Endodermal cell (in vitro differentiated cells): ENCODE measurements around the gene MUC22. TPM values are rescaled to one million over a fixed set of nuclear protein-coding genes. Genes with fewer than 3 reads are reported as not detected.

Source experiments
- DNase-seq: peaks from one replicate; pipeline ENCODE4 v3.0.0-alpha.2; 2017
- H3K27ac ChIP-seq: 2 replicates; pipeline ENCODE4 v1.5.1; 2013; ENCODE audit warnings: mild to moderate bottlenecking, low read depth, low read length, moderate library complexity
- H3K27me3 ChIP-seq: 2 replicates; pipeline ENCODE4 v1.6.1; 2013; ENCODE audit warnings: mild to moderate bottlenecking, low read length, moderate library complexity; ENCODE audit not compliant: insufficient read depth, control insufficient read depth, poor library complexity, severe bottlenecking
- H3K36me3 ChIP-seq: 2 replicates; pipeline ENCODE4 v1.7.0; 2013; ENCODE audit warnings: mild to moderate bottlenecking, low read length, moderate library complexity; ENCODE audit not compliant: control insufficient read depth, insufficient read depth
- H3K4me1 ChIP-seq: one replicate; pipeline ENCODE4 v1.7.0; 2013; ENCODE audit warnings: low read length; ENCODE audit not compliant: control insufficient read depth, insufficient read depth
- H3K4me3 ChIP-seq: 2 replicates; pipeline ENCODE4 v1.5.1; 2013; ENCODE audit warnings: mild to moderate bottlenecking, low read length, moderate library complexity
- H3K9ac ChIP-seq: 2 replicates; pipeline ENCODE4 v1.6.1; 2013; ENCODE audit warnings: mild to moderate bottlenecking, low read length, moderate library complexity; ENCODE audit not compliant: poor library complexity, severe bottlenecking; ENCODE audit errors: extremely low read depth
- H3K9me3 ChIP-seq: 2 replicates; pipeline ENCODE4 v1.6.1; 2013; ENCODE audit warnings: mild to moderate bottlenecking, low read length, moderate library complexity; ENCODE audit not compliant: control insufficient read depth
- H3K27ac Mint-ChIP-seq: 2 replicates; pipeline ENCODE4 v1.8.0; 2020; ENCODE audit warnings: mixed read lengths
- H3K27me3 Mint-ChIP-seq: 2 replicates; pipeline ENCODE4 v1.8.0; 2021; ENCODE audit warnings: mild to moderate bottlenecking, mixed read lengths; ENCODE audit not compliant: insufficient read depth
- H3K36me3 Mint-ChIP-seq: 2 replicates; pipeline ENCODE4 v1.8.0; 2020; ENCODE audit warnings: low read depth, mixed read lengths
- H3K4me1 Mint-ChIP-seq: 2 replicates; pipeline ENCODE4 v1.8.0; 2020; ENCODE audit warnings: mixed read lengths
- H3K4me3 Mint-ChIP-seq: 2 replicates; pipeline ENCODE4 v1.8.0; 2020; ENCODE audit warnings: mild to moderate bottlenecking, moderate library complexity, mixed read lengths
- H3K9me3 Mint-ChIP-seq: 2 replicates; pipeline ENCODE4 v1.8.0; 2020; ENCODE audit warnings: mild to moderate bottlenecking, mixed read lengths
- WGBS, 2 experiments: methylation state at CpG; one replicate each; pipeline versions ENCODE4 v1.1.5 to v1.1.7; 2013; ENCODE audit warnings: missing lambda C conversion rate in 2 of 2, mixed read lengths in 1 of 2; ENCODE audit not compliant: insufficient coverage in 1 of 2, insufficient read length in 1 of 2; 5-methylcytosine and 5-hydroxymethylcytosine counted together
- total RNA-seq, 2 donors: library from RNA; stranded (reverse); fragmentation: NEBNext Ultra II Directional in 1 of 2; extraction: Animal tissue kit (Norgen Biotek cat#: 25700) in 1 of 2; gene quantifications; 2 replicates in 1 of 2; 3 replicates in 1 of 2; pipeline ENCODE4 v1.2.1, GENCODE V29; 2021
- TF ChIP-seq, protein P1 (sequence below): fragments of 200-600 bp; sonication (generic); conservative IDR thresholded peaks from 2 replicates; pipeline ENCODE4 v1.5.0; 2021; ENCODE audit warnings: antibody characterized with exemption, mild to moderate bottlenecking

Gene MUC22
- total RNA-seq, 2 donors from 2014 or later = not detected

GRCh38 chr6:31075528-31075927, 65.3 kb downstream of the MUC22 start:
- no peak for DNase-seq
- no peaks in the 10 kb centered on the region for H3K36me3 Mint-ChIP-seq
- no peak overlapping the region for H3K4me3 Mint-ChIP-seq
- H3K36me3 ChIP-seq = no peaks in the 10 kb centered on the region
- no peak overlapping the region for H3K9ac ChIP-seq
- no peaks in the 10 kb centered on the region for H3K9me3 ChIP-seq
- no peak overlapping the region for H3K4me3 ChIP-seq
- H3K4me1 Mint-ChIP-seq = peaks cover 10% of the 10 kb centered on the region
- H3K9me3 Mint-ChIP-seq = no peaks in the 10 kb centered on the region
- TF ChIP-seq, protein P1, sequence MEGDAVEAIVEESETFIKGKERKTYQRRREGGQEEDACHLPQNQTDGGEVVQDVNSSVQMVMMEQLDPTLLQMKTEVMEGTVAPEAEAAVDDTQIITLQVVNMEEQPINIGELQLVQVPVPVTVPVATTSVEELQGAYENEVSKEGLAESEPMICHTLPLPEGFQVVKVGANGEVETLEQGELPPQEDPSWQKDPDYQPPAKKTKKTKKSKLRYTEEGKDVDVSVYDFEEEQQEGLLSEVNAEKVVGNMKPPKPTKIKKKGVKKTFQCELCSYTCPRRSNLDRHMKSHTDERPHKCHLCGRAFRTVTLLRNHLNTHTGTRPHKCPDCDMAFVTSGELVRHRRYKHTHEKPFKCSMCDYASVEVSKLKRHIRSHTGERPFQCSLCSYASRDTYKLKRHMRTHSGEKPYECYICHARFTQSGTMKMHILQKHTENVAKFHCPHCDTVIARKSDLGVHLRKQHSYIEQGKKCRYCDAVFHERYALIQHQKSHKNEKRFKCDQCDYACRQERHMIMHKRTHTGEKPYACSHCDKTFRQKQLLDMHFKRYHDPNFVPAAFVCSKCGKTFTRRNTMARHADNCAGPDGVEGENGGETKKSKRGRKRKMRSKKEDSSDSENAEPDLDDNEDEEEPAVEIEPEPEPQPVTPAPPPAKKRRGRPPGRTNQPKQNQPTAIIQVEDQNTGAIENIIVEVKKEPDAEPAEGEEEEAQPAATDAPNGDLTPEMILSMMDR = no peak
- H3K27ac Mint-ChIP-seq = no peak overlapping the region
- 89% methylated on average over 1 of the region's 1 CpG; no CpG with 5 or more reads in 1 of the 2 experiments for WGBS, 2 experiments
- no peaks in the 10 kb centered on the region for H3K4me1 ChIP-seq
- peaks cover 4% of the 10 kb centered on the region for H3K27me3 Mint-ChIP-seq
- H3K27me3 ChIP-seq = no peaks in the 10 kb centered on the region
- H3K27ac ChIP-seq = no peak overlapping the region

- DNase-seq = no peak
- Histone ChIP-seq H3K9me3 (no peaks in the 10 kb centered on the region), H3K27me3 (no peaks in the 10 kb centered on the region), H3K36me3 (no peaks in the 10 kb centered on the region), H3K27ac (no peak overlapping the region), H3K4me3 (no peak overlapping the region), H3K4me1 (no peaks in the 10 kb centered on the region), H3K9ac (no peak overlapping the region)
- H3K27ac Mint-ChIP-seq = no peak overlapping the region
- TF ChIP-seq, protein P1 = no peak
- H3K9me3 Mint-ChIP-seq = no peaks in the 10 kb centered on the region
- H3K27me3 Mint-ChIP-seq = peaks cover 3% of the 10 kb centered on the region
- H3K4me1 Mint-ChIP-seq = peaks cover 3% of the 10 kb centered on the region
- no peaks in the 10 kb centered on the region for H3K36me3 Mint-ChIP-seq
- 93 to 95% methylated on average over 4 of the region's 4 CpGs for WGBS, 2 experiments
- H3K4me3 Mint-ChIP-seq = no peak overlapping the region
Observed at GRCh38 chr6:31076611-31077010, 66.3 kb downstream of the MUC22 start.

- 44 to 46% methylated on average over 22 of the region's 22 CpGs for WGBS, 2 experiments
- no peaks in the 10 kb centered on the region for H3K4me1 ChIP-seq
- no peaks in the 10 kb centered on the region for H3K9me3 ChIP-seq
- H3K4me1 Mint-ChIP-seq = peaks cover 5% of the 10 kb centered on the region
- H3K9ac ChIP-seq = no peak overlapping the region
- no peak overlapping the region for H3K27ac Mint-ChIP-seq
- no peaks in the 10 kb centered on the region for H3K36me3 Mint-ChIP-seq
- no peak overlapping the region for H3K4me3 Mint-ChIP-seq
- H3K27me3 ChIP-seq = no peaks in the 10 kb centered on the region
- H3K27ac ChIP-seq = no peak overlapping the region
- H3K36me3 ChIP-seq = no peaks in the 10 kb centered on the region
- peak; percentile 93 for DNase-seq
- peaks cover 3% of the 10 kb centered on the region for H3K27me3 Mint-ChIP-seq
- H3K9me3 Mint-ChIP-seq = no peaks in the 10 kb centered on the region
- TF ChIP-seq, protein P1 = peak; percentile 87
- no peak overlapping the region for H3K4me3 ChIP-seq
Observed at GRCh38 chr6:31079656-31080261, 69.5 kb downstream of the MUC22 start.
